Pulmonary artery endothelial cell (primary cell): Measurements from ENCODE around the gene WFIKKN1. TPM values are rescaled to one million over a fixed set of nuclear protein-coding genes. Genes with fewer than 3 reads are reported as not detected.

ENCODE experiments used
- DNase-seq: peaks from one replicate; pipeline ENCODE4 v3.0.0-alpha.2; 2011; ENCODE audit warnings: low read depth, low spot score
- total RNA-seq: library from RNA; depleted of rRNA; stranded (reverse); fragments of >200 nt; gene quantifications from 2 replicates; pipeline ENCODE4 v1.2.3, GENCODE V29; 2014

The WFIKKN1 gene
- 0.07 TPM in 2 replicates for total RNA-seq

GRCh38 chr16:630815-631405, at the start of gene WFIKKN1:
Gene WFIKKN1, plus strand, starts transcription at chr16:630985. Its CDS starts 269 bp downstream, at chr16:631254.
- no peak for DNase-seq

- no peak for DNase-seq
Measured at GRCh38 chr16:582218-582613, 48.6 kb upstream of the WFIKKN1 start.

GRCh38 chr16:582614-583331, 48.0 kb upstream of the WFIKKN1 start:
- no peak for DNase-seq

- no peak for DNase-seq
Measured at GRCh38 chr16:583470-583814, 47.3 kb upstream of the WFIKKN1 start.

GRCh38 chr16:583815-584591, 46.8 kb upstream of the WFIKKN1 start:
- no peak for DNase-seq

- no peak for DNase-seq
Measured at GRCh38 chr16:585351-585750, 45.4 kb upstream of the WFIKKN1 start.

GRCh38 chr16:586047-586644, 44.6 kb upstream of the WFIKKN1 start:
- no peak for DNase-seq

- DNase-seq: no peak
Measured at GRCh38 chr16:586645-587590, 43.9 kb upstream of the WFIKKN1 start.

GRCh38 chr16:588639-588888, 42.2 kb upstream of the WFIKKN1 start:
- peak; percentile 45 for DNase-seq

- peak; percentile 86 for DNase-seq
Measured at GRCh38 chr16:588889-589657, 41.7 kb upstream of the WFIKKN1 start.

GRCh38 chr16:589658-590187, 41.1 kb upstream of the WFIKKN1 start, which contains the start of gene RAB40C:
Gene RAB40C, plus strand, starts transcription at chr16:590066. Its CDS starts 226 bp downstream, at chr16:590292.
- DNase-seq: peak; percentile 94

GRCh38 chr16:590188-590814, 40.5 kb upstream of the WFIKKN1 start:
- DNase-seq: no peak

- no peak for DNase-seq
Measured at GRCh38 chr16:590815-591200, 40.0 kb upstream of the WFIKKN1 start.

- no peak for DNase-seq
Measured at GRCh38 chr16:591231-591630, 39.6 kb upstream of the WFIKKN1 start.

- DNase-seq: no peak
Measured at GRCh38 chr16:591892-592517, 38.8 kb upstream of the WFIKKN1 start.

GRCh38 chr16:592518-593306, 38.1 kb upstream of the WFIKKN1 start:
- DNase-seq: no peak

- no peak for DNase-seq
Measured at GRCh38 chr16:593406-593805, 37.4 kb upstream of the WFIKKN1 start.

GRCh38 chr16:593807-594206, 37.0 kb upstream of the WFIKKN1 start:
- no peak for DNase-seq
